ENCODE measurements around the gene SNORC.

The SNORC gene

GRCh38 chr2:232869138-232870017, 686 bp upstream of the SNORC start:
- no peak overlapping the region for H3K4me3 ChIP-seq (ENCODE audit: low read depth, low read length)
- no peak for TF ChIP-seq CTCF (IDR thresholded peaks at IDR 0.05; ENCODE audit: low read depth, low read length)

GRCh38 chr2:232870766-232871371, 805 bp downstream of the SNORC start:
- TF ChIP-seq CTCF (IDR thresholded peaks at IDR 0.05; ENCODE audit: low read depth, low read length), result no peak
- H3K4me3 ChIP-seq (ENCODE audit: low read depth, low read length), result no peak overlapping the region

- TF ChIP-seq CTCF (IDR thresholded peaks at IDR 0.05; ENCODE audit: low read depth, low read length), result no peak
These were observed 1.4 kb downstream of the SNORC start for GRCh38 chr2:232871418-232871834.

GRCh38 chr2:232871835-232872736, 2.0 kb downstream of the SNORC start:
- no peak for TF ChIP-seq CTCF (IDR thresholded peaks at IDR 0.05; ENCODE audit: low read depth, low read length)
- H3K4me3 ChIP-seq (ENCODE audit: low read depth, low read length), result no peak overlapping the region

More at GRCh38 chr2:232871418-232871834, 1.4 kb downstream of the SNORC start:
- no peak overlapping the region for H3K4me3 ChIP-seq (ENCODE audit: low read depth, low read length)

GRCh38 chr2:232872826-232873225, 2.8 kb downstream of the SNORC start:
- no peak for TF ChIP-seq CTCF (IDR thresholded peaks at IDR 0.05; ENCODE audit: low read depth, low read length)

GRCh38 chr2:232873292-232873908, 3.3 kb downstream of the SNORC start:
- no peak overlapping the region for H3K4me3 ChIP-seq (ENCODE audit: low read depth, low read length)

More at GRCh38 chr2:232872826-232873225, 2.8 kb downstream of the SNORC start:
- no peak overlapping the region for H3K4me3 ChIP-seq (ENCODE audit: low read depth, low read length)

More at GRCh38 chr2:232873292-232873908, 3.3 kb downstream of the SNORC start:
- TF ChIP-seq CTCF (IDR thresholded peaks at IDR 0.05; ENCODE audit: low read depth, low read length), result no peak

Measured in WI38 (cell line).